Measurements from ENCODE around the gene CBLC. TPM values are rescaled to one million over a fixed set of nuclear protein-coding genes. Genes with fewer than 3 reads are reported as not detected.
A peak's percentile ranks its signal among the peaks of the same experiment; 100 is the strongest.
"Not testable (repeated sequence)": the region's sequence is repeated elsewhere in the genome, so short reads cannot be mapped to it uniquely, and the experiment has no call there.

Gene CBLC
- polyA plus RNA-seq, 3 donors, result 3.8 to 4.1 (median 3.9) TPM

DNA sequence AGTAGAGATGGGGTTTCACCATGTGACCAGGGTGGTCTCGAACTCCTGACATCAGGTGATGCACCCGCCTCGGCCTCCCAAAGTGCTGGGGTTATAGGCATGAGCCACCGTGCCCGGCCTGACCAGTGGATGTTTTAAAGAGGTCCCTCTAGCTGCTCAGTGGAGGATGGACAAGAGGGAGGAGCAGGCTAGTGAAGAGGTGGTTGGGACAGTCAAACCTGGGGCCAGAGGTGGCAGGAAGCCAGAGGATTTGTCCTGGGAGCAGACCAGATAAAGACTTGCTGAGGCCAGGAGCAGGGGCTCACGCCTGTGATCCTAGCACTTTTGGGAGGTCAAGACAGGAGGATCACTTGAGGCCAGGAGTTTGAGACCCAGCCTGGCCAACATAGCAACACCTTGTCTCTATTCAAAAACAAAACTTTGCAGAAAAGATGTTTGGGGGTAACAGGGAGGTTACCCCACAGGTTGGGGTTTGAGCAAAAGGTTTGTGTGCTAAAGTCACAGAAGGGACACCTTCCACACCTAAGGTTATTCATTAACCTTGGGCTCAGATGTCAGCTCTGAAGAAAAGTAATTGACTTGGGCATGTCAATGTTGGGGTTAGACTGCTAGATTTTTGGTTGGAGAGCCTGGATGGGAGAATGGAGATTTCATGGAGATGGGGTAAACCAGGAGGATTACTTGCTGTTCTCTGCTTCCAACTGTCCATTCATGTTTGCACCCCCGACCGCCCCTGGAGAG lies 40.2 kb downstream of the CBLC start:
- DNase-seq (ENCODE audit: low read depth in 3 of 3, low spot score in 2 of 3), result no peak

DNA sequence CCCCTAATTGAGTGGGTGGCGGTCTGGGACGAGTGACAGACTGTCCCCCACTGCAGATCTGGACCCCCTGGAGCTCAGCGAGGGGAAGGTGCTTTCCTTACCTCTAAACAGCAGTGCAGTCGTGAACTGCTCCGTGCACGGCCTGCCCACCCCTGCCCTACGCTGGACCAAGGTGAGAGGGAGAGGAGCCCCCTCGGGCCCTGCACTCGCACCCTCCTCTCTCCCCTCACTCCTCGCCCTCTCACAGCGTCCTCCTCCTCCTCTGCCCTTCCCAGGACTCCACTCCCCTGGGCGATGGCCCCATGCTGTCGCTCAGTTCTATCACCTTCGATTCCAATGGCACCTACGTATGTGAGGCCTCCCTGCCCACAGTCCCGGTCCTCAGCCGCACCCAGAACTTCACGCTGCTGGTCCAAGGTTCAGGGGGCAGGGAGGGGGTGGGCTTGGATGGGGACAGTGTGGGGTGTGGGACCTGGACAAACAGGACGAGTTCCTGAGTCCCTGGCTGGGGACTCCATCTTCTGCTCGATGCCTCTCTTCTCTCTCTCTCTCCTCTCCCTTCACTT lies 40.9 kb downstream of the CBLC start:
- DNase-seq (ENCODE audit: low read depth in 3 of 3, low spot score in 2 of 3), result no peak

DNA sequence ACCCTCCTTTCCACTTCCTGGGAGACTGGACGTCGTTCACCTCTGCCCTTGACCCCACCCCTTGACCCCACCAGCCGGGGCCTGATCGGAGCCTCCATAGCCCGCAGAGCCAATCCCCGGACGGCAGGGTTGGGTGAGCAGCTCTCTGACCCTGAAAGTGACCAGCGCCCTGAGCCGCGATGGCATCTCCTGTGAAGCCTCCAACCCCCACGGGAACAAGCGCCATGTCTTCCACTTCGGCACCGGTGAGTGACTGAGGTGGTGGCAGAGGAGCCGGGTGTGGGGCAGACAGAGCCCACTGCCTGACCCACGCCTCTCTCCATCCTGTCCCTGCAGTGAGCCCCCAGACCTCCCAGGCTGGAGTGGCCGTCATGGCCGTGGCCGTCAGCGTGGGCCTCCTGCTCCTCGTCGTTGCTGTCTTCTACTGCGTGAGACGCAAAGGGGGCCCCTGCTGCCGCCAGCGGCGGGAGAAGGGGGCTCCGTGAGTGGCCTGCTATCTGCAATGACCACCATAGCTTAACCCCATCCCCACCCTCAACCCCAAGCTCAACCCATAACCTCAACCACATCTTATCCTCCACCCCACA lies 41.6 kb downstream of the CBLC start:
- no peak for DNase-seq (ENCODE audit: low read depth in 3 of 3, low spot score in 2 of 3)

DNA sequence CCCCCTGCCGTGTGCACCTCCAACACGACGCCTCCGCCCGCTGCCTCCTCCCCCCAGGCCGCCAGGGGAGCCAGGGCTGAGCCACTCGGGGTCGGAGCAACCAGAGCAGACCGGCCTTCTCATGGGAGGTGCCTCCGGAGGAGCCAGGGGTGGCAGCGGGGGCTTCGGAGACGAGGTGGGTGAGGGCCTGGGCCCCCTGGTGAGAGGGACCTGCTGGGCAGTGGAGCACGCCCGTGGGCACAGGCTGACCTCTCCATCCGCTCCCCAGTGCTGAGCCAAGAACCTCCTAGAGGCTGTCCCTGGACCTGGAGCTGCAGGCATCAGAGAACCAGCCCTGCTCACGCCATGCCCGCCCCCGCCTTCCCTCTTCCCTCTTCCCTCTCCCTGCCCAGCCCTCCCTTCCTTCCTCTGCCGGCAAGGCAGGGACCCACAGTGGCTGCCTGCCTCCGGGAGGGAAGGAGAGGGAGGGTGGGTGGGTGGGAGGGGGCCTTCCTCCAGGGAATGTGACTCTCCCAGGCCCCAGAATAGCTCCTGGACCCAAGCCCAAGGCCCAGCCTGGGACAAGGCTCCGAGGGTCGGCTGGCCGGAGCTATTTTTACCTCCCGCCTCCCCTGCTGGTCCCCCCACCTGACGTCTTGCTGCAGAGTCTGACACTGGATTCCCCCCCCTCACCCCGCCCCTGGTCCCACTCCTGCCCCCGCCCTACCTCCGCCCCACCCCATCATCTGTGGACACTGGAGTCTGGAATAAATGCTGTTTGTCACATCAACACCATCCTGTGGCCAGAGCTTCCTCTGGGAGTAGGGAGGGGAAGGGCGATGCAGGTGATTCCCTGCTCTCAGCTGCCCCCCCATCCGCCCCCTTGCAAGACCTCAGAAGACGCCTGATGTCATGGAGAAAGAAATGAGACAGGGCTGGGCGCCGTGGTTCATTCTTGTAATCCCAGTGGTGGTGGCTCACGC lies 43.2 kb downstream of the CBLC start:
- DNase-seq (ENCODE audit: low read depth in 3 of 3, low spot score in 2 of 3), result no peak

DNA sequence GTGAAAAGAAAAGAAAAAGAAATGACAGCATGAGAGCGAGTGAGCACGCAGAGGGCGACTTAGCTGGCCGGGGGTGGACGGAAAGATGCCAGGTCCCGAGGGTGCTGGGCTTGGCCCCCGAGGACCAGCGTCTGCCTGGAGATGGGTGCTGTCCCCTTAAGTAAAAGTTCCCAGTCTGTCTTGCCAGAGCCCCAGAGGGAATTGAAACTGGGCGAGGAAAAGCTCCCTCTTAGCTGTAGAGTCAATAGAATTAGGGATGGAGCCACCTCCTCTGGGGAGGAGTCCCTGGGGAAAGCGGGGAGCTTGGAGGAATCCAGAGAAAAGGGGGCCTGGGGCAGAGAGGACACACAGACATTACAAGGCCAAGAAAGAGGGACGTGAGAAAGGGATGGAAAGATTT lies 44.5 kb downstream of the CBLC start:
- no peak for DNase-seq (ENCODE audit: low read depth in 3 of 3, low spot score in 2 of 3)

DNA sequence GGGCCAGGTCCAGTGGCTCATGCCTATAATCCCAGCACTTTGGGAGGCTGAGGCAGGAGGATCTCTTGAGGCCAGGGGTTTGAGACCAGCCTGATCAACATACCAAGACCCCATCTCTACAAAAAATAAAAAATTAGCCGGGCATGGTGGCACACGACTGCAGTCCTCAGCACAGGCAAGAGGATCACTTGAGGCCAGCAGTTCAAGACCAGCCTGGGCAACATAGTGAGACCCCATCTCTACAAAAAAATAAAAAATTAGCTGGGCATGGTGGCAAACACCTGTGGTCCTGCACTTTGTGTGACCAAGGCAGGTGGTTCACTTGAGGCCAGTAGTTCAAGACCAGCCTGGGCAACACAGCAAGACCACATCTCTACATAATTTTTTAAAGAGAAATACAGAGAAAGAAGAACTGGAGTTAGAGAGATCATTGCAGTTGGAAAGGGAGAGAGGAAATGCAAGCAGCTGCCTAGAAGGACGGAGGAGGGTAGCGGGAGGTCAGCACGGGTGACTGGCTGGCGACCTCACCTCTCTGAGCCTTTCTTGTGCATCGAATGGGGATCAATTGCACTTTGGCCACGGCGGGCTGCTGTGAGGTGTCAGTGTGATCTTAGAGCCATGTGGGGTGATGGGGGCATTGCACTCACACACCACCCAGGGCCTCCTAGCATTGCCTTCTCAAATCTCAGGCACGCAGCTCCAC lies 45.1 kb downstream of the CBLC start:
- DNase-seq (ENCODE audit: low read depth in 3 of 3, low spot score in 2 of 3), result no peak

DNA sequence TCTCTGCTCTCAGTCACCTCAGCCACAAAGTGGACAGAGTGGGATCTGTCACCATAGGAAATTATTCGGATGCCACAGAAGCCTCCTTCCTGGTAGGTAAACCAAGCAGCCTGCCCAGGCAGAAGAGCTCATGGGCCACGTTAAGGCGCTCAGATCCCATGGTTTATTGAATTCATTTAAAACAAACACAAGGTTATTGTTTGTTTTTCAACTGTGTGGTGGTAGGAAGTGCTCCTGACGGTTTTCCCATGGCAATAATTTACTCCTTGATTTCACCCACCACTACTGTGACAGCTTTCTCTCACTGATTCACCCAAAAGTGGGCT lies 45.6 kb downstream of the CBLC start:
- no peak for DNase-seq (ENCODE audit: low read depth in 3 of 3, low spot score in 2 of 3)

DNA sequence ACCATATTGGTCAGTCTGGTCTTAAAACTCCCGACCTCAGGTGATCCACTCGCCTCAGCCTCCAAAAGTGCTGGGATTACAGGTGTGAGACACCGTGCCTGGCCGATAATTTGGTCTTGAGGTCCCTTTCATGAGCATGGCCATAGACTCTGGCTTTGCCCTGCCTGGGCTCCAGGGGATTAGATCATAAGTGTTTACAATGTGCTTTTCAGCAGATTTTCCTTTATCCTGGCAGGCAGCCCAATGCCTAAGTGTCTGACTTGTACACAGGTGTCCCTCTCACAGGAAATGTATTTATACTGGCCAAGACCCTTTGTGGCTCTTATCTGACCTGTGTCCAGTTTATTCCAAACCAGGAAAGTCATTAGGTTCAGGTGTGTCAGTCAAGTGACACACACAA lies 47.1 kb downstream of the CBLC start:
- DNase-seq (ENCODE audit: low read depth in 3 of 3, low spot score in 2 of 3), result no peak

DNA sequence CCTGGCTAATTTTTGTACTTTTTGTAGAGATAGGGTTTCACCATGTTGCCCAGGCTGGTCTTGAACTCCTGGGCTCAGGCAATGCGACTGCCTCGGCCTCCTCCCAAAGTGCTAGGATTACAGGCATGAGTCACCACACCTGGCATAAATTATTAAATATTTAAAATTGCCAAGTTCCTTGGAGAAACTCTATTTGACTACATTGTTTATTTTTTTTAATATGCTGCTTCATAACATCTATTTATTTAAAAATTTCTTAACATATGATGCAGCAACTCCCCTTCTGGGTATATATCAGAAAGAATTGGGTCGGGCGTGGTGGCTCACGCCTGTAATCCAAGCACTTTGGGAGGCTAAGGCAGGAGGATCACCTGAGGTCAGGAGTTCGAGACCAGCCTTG lies 55.2 kb downstream of the CBLC start:
- DNase-seq (ENCODE audit: low read depth in 3 of 3, low spot score in 2 of 3), result not testable (repeated sequence)

DNA sequence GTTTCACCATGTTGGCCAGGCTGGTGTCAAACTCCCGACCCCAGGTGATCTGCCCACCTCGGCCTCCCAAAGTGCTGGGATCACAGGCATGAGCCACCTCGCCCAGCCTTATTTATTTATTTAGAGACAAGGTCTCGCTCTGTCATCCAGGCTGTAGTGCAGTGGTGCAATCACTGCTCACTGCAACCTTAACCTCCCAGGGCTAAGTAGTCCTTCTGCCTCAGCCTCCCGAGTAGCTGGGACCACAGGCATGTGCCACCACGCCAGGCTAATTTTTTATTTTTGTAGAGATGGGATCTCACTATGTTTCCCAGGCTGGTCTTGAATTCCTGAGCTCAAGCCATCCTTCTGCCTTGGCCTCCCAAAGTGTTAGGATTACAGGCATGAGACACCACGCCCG lies 56.7 kb downstream of the CBLC start:
- DNase-seq (ENCODE audit: low read depth in 3 of 3, low spot score in 2 of 3), result not testable (repeated sequence)

DNA sequence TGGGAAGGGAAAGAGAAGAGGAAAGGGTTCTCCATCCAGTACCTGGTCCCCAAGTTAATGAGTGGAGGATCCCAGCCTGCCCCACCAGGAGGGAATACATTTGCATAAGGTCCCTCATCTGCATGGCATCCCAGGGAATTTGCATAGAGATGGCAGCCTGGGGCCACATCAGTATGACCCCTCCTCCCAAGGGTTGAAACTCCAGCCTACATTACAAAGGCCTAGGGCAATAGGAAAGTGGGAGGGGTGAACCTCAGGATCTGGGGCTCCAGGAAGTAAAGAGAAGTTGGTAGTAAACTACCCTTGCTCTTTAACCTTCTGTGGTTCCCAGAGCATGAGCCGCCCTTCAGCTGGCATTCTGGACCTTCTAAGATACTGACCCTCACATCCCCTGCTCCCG lies 61.6 kb downstream of the CBLC start:
- no peak for DNase-seq (ENCODE audit: low read depth in 3 of 3, low spot score in 2 of 3)

DNA sequence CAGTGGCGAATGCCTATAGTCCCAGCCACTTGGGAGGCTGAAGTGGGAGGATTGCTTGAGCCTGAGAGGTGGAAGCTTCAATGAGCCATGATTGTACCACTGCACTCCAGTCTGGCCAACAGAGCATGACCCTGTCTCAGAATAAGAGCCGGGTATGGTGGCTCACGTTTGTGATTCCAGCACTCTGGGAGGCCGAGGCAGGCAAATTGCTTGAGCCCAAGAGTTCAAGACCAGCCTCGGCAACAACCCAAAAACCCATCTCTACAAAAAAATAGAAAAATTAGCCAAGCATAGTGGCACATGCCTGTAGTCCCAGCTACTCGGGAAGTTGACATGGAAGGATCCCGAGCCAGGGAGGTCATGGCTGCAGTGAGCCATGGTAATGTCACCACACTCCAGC lies 63.1 kb downstream of the CBLC start:
- no peak for DNase-seq (ENCODE audit: low read depth in 3 of 3, low spot score in 2 of 3)

DNA sequence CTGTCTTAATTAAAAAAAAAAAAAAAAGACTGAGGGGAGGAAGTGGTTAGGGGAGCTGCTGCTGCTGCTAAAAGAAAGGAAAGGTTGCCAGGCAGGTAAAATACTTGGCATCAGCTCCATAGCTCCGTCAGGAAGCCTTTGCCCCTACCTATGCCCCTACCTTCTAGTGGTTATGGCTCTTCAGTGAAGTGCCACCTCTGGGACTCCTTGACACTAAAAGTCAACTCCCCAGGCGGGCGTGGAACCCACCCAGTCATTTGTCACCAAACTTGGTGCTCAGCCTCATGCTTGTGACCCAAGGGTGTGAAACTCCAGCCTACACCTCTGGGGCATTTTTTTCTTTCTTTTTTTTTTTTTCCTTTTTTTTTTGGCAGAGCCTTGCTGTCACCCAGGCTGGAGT lies 63.5 kb downstream of the CBLC start:
- DNase-seq (ENCODE audit: low read depth in 3 of 3, low spot score in 2 of 3), result no peak

DNA sequence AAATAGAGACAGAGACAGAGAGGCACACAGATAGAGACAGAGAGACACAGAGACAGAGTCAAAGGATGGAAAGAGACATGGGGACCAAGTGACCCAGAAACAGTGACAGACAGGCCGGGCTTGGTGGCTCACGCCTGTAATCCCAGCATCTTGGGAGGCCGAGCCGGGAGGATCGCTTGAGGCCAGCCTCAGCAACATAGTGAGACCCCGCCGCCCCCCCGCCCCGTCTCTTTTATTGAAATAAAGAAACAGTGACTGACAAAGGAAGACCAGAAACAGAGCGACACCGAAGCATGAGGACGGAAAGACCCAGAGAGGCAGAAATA lies 67.6 kb downstream of the CBLC start:
- DNase-seq (ENCODE audit: low read depth in 3 of 3, low spot score in 2 of 3), result no peak

DNA sequence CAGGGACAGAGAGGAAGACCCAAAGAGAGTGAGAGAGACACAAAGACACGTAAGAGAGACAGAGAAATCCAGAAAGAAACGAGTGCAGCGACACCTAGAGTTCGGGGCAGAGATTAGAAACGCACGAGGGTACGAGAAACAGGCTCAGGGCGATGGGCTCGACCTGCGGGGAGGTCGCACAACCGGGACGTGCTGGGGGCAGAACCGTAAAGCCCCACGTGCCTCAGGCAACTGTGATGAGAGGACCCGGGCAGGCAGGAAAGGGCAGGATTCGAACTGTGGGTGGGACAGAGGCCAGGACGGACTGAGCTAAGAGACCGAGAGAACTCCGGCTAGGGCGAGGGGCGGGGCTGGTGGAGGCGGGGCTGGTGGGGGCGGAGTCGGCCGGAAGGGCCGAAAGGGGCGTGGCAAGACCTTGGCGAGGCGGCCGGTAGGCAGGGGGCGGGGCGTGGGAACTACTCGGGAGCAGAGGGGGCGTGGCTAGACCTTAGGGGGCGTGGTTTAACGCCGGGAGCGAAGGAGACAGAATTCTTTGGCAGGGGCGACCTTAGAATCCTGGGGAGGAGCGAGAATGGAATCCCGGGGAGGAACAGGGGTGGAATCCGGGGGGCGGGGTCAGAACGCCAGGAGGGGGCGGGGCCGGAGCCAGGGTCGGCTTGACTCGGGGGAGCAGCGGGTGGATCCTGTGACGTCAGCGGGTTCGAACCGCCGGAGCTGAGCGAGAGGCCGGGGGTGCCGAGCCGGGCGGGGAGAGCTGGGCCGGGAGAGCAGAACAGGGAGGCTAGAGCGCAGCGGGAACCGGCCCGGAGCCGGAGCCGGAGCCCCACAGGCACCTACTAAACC lies 68.1 kb downstream of the CBLC start, which contains the start of gene NECTIN2:
NECTIN2 (plus strand) TSS at position 686 of the 843 bp plus-strand sequence. CDS start 229 bp downstream, outside the sequence.
- peak; percentile 94 to 97 (median 96) for DNase-seq (ENCODE audit: low read depth in 3 of 3, low spot score in 2 of 3)

DNA sequence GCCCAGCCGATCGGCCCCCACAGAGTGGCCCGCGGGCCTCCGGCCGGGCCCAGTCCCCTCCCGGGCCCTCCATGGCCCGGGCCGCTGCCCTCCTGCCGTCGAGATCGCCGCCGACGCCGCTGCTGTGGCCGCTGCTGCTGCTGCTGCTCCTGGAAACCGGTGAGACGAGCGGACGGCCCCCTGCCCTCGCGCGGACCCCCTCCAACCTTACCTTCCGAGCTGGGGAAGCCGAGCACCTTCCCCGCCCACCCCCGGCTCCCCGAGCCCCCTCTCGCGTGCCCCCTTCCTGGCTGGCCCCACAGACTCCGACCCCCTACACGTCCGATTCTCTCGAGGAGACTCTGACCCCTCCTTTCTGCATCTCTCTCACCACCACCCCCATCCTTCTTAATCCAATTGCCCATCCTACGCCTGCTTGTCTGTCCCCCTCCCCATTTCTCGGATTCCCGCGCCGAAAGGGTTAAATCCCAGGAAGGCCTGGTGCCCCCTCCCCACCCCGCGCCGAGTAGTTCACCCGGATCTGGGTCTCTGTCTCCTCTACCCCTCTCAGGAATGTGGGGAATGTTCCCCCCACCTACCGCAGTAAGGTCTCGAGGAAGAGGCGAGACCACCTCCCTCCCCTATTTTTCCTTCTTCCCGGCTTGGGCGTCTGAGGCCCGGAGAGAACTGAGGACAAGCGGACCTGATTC lies 68.9 kb downstream of the CBLC start:
- peak in 2 of 3 donors; percentile 58 to 61 for DNase-seq (ENCODE audit: low read depth in 3 of 3, low spot score in 2 of 3)

DNA sequence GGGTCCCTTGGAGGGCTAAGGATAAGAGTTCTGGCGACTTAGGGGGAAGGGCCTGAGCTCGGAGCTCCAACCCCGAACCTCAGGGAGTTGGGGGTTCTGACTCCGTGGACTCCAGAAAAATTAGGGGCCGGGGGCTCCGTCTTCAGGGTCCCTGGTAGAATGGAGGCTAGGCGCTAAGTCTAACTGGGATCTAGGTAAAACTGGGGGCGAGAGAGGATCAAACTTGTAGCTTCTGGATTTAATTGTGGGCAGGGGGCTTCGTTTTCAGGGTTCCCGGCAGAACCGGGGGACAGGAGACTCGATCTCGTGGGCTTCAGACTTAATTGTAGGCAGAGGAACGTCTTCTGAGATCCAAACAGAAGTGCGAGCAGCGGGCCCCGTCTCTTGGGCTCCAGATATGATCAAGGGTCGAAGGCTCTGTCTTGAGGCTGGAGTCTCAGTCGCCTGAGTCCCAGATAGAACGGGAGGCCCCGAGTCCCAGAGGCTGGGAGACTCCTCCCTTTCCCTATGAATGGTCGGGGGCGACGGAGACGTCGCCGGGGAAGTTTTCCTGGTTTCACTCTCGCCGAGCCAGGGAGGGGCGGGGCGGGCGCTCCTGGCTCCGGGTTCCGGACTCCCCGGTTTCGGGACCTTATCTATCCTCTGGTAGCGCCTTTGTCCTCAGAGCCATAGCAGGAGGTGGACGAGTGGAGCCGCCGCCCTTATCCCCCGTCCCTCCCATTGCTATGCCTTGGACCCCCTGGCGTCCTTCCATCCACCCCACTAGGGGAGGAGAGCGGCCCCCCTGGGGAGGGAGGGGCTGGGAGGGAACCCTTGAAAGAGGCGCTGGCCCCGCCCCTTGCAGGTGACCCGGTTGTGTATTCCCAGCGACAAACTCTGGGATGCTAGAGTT lies 69.7 kb downstream of the CBLC start:
- DNase-seq (ENCODE audit: low read depth in 3 of 3, low spot score in 2 of 3), result peak in 2 of 3 donors; percentile 57 to 61
